Measurements from ENCODE around the gene ADCY3. TPM values are rescaled to one million over a fixed set of nuclear protein-coding genes. Genes with fewer than 3 reads are reported as not detected.

Gene ADCY3
- total RNA-seq, 2 experiments from 2014 or later, result 28.1 to 31.4 TPM

DNA sequence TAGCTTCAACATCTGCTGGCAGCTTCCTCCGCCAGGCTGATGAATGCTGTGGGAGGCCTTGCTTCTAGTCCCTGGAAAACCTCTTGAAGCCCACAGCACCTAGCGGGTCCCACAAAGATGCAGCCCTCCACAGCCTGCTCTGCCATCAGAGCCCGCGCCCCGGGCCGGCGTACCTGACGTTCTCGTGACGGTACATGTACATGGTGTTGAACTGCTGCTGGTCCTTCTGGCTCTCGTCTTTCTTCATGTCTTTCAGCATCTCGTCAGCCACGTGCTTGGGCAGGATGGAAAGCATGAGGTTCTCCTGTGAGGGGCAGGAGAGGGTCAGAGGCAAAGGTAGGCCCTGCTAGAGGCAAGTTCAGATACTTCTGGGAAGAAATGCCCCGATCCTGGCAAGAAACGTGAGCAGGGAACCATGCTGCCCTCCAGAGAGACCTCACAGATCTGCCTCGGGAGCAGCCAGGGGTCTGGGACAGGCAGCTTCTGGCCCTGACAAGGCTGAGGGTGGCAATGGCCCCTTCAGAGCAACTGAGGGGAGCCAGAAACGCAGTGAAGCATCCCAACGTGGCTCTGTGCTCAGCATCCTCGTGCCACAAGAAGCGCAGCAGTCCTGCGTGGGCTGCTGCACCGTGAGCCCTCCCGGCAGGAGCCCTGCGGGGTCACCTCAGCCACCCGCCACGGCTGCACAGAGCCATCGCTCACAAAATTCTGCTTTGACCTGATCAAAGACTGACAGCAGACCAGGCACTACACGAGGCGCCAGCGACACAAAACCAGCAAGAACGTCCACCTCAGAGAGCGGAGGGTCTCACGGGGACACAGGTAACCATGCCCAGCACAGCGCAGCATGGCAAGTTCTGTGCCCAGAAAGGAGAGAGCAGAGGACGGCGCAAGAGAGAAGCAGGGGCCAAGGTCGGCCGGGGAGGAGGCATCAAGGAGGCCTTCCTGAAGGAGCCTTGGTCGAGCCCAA, 77.7 kb downstream of the ADCY3 start:
- ChIA-PET POLR2A (no interaction called here), CTCF (no interaction called here)
- ATAC-seq (ENCODE audit: poor library complexity), result no peak

DNA sequence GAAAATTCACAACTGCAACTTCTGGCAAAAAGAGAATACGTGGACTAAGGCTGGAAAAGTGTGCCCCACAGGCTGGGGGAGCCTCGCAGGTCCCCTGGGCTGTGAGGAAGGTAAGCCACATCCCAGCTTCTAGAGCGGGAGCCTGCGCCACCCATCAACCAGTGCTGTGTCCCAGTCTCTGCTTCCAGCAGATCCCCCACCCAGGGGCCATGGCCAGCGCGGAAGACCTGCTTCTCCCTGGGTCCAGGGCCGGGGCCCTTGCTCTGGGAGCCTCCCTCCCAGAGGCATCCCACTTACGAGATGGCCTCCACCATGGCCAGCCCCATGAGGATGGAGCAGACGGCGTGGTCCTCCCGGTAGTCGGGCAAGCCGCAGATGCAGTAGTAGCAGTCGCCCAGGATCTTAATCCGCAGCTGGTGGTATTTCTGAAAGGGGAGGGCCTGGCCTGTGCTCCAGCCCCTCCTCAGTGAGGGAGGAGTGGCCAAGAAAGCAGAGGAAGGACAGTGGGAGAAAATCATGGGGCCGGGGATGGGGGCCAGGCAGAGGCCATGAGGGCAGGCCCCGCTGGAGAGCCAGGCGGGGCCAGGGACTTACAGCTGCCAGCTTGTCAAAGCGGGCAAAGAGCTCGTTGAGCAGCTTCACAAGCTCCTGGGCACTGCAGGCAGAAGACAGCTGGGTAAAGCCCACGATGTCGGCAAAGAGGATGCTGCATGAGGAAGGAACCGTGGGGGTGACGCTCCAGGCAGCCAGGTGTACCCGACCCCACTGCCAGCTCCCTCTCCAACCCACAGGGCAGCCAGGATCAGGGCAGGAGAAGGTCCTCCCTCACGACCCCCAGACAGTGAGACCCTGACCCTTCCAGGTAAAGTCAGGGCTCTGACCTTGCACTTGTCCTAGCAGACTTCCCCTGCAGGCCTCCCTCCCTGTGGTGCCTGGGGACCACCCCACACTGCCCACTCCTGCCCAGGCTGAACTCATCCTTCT, 78.8 kb downstream of the ADCY3 start:
- no peaks in the 10 kb centered on the region for H3K27me3 ChIP-seq (ENCODE audit: control insufficient read depth in 1 of 2, insufficient read depth in 2 of 2, low read length in 2 of 2)
- no peak overlapping the region for H3K27ac ChIP-seq (ENCODE audit: low read depth in 1 of 2, low read length in 2 of 2)
- TF ChIP-seq, protein P1, sequence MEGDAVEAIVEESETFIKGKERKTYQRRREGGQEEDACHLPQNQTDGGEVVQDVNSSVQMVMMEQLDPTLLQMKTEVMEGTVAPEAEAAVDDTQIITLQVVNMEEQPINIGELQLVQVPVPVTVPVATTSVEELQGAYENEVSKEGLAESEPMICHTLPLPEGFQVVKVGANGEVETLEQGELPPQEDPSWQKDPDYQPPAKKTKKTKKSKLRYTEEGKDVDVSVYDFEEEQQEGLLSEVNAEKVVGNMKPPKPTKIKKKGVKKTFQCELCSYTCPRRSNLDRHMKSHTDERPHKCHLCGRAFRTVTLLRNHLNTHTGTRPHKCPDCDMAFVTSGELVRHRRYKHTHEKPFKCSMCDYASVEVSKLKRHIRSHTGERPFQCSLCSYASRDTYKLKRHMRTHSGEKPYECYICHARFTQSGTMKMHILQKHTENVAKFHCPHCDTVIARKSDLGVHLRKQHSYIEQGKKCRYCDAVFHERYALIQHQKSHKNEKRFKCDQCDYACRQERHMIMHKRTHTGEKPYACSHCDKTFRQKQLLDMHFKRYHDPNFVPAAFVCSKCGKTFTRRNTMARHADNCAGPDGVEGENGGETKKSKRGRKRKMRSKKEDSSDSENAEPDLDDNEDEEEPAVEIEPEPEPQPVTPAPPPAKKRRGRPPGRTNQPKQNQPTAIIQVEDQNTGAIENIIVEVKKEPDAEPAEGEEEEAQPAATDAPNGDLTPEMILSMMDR (IDR thresholded peaks at IDR 0.05), result no peak
- H3K9me3 ChIP-seq (ENCODE audit: control insufficient read depth in 1 of 2, insufficient read depth in 1 of 2, low read length in 2 of 2), result no peaks in the 10 kb centered on the region
- ChIA-PET POLR2A (no interaction called here), CTCF (no interaction called here)
- no peaks in the 10 kb centered on the region for H3K4me1 ChIP-seq (ENCODE audit: insufficient read depth, low read length)
- no peaks in the 10 kb centered on the region for H3K27me3 Mint-ChIP-seq
- H3K9me3 Mint-ChIP-seq, result no peaks in the 10 kb centered on the region
- peaks cover 11% of the 10 kb centered on the region for H3K36me3 Mint-ChIP-seq (ENCODE audit: low read depth)
- H3K27ac Mint-ChIP-seq, result no peak overlapping the region
- DNase-seq, result no peak
- H3K4me3 ChIP-seq (ENCODE audit: low read length), result no peak overlapping the region
- intact Hi-C loops (cut with DNase I, micrococcal nuclease), result no loop called here
- no peaks in the 10 kb centered on the region for H3K4me1 Mint-ChIP-seq (ENCODE audit: low read depth)
- no peak for ATAC-seq (ENCODE audit: poor library complexity)
- no peak overlapping the region for H3K4me3 Mint-ChIP-seq
- peaks cover 29% of the 10 kb centered on the region for H3K36me3 ChIP-seq (ENCODE audit: insufficient read depth, low read length)

More for the DNA sequence above, 77.7 kb downstream of the ADCY3 start:
- Histone ChIP-seq H3K4me1 (ENCODE audit: insufficient read depth, low read length) (no peaks in the 10 kb centered on the region), H3K36me3 (ENCODE audit: insufficient read depth, low read length) (peaks cover 18% of the 10 kb centered on the region), H3K27me3 (ENCODE audit: control insufficient read depth in 1 of 2, insufficient read depth in 2 of 2, low read length in 2 of 2) (no peaks in the 10 kb centered on the region), H3K27ac (ENCODE audit: low read depth in 1 of 2, low read length in 2 of 2) (no peak overlapping the region), H3K9me3 (ENCODE audit: control insufficient read depth in 1 of 2, insufficient read depth in 1 of 2, low read length in 2 of 2) (peaks cover 0 to 2% of the 10 kb centered on the region in 2 experiments), H3K4me3 (ENCODE audit: low read length) (no peak overlapping the region)
- no peaks in the 10 kb centered on the region for H3K27me3 Mint-ChIP-seq
- intact Hi-C loops (cut with DNase I, micrococcal nuclease), result no loop called here
- H3K27ac Mint-ChIP-seq, result no peak overlapping the region
- H3K4me3 Mint-ChIP-seq, result no peak overlapping the region
- H3K9me3 Mint-ChIP-seq, result no peaks in the 10 kb centered on the region
- H3K36me3 Mint-ChIP-seq (ENCODE audit: low read depth), result peaks cover 5% of the 10 kb centered on the region
- H3K4me1 Mint-ChIP-seq (ENCODE audit: low read depth), result no peaks in the 10 kb centered on the region
- DNase-seq, result no peak
- TF ChIP-seq, protein P1 (IDR thresholded peaks at IDR 0.05), result no peak

DNA sequence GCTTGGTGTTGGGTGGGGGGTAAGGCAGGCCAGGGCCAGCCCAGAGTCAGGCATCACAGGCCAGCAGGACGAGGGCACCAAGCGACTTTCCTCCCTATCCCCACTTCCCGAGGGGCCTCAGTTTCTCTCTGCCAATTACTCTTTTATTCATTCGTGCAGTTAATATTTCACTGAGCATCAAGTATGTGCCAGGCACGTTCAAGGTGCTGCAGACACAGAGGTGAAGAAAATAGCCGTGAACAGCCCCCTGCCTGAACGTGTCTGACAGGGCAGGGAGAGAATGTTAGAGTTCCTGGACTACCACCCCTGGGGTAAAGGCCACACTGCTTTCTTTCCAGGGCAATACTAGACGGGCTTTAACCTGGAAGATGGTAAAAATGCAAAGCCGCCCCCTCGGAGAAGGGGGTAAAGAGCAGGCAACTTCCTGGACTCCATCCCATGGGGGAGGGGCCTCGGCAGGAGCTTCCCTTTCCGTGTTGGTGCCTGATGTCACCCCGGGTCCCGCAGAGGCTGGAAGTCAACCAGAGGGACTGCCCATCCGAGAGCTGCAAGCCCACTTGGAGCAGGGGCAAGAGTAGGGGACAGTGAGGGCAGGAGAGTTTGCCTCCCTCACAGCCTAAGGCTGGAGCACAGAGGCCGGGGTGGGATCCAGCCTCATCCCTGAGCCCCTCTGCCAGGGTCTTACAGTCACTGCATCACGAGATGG, 79.7 kb downstream of the ADCY3 start:
- H3K27ac ChIP-seq (ENCODE audit: low read depth in 1 of 2, low read length in 2 of 2), result no peak overlapping the region
- no peak overlapping the region for H3K27ac Mint-ChIP-seq
- H3K36me3 Mint-ChIP-seq (ENCODE audit: low read depth), result peaks cover 13% of the 10 kb centered on the region
- ATAC-seq (ENCODE audit: poor library complexity), result no peak
- no peaks in the 10 kb centered on the region for H3K9me3 Mint-ChIP-seq
- TF ChIP-seq, protein P1 (IDR thresholded peaks at IDR 0.05), result no peak
- intact Hi-C loops (cut with DNase I, micrococcal nuclease), result no loop called here
- no peak for DNase-seq
- no peaks in the 10 kb centered on the region for H3K4me1 Mint-ChIP-seq (ENCODE audit: low read depth)
- ChIA-PET CTCF (no interaction called here), POLR2A (no interaction called here)
- H3K4me3 Mint-ChIP-seq, result no peak overlapping the region
- no peaks in the 10 kb centered on the region for H3K27me3 Mint-ChIP-seq
- no peak overlapping the region for H3K4me3 ChIP-seq (ENCODE audit: low read length)
- no peaks in the 10 kb centered on the region for H3K9me3 ChIP-seq (ENCODE audit: control insufficient read depth in 1 of 2, insufficient read depth in 1 of 2, low read length in 2 of 2)
- H3K27me3 ChIP-seq (ENCODE audit: control insufficient read depth in 1 of 2, insufficient read depth in 2 of 2, low read length in 2 of 2), result no peaks in the 10 kb centered on the region
- no peaks in the 10 kb centered on the region for H3K4me1 ChIP-seq (ENCODE audit: insufficient read depth, low read length)
- peaks cover 30% of the 10 kb centered on the region for H3K36me3 ChIP-seq (ENCODE audit: insufficient read depth, low read length)
